AG08395 (cell line): Measurements from ENCODE around the gene SERPINA4.
"Not testable (repeated sequence)": the region's sequence is repeated elsewhere in the genome, so short reads cannot be mapped to it uniquely, and the experiment has no call there.

Experiments used
- DNase-seq: peaks from one replicate; pipeline ENCODE4 v3.0.0; 2012; ENCODE audit warnings: mixed read lengths, low spot score

Gene SERPINA4

DNA sequence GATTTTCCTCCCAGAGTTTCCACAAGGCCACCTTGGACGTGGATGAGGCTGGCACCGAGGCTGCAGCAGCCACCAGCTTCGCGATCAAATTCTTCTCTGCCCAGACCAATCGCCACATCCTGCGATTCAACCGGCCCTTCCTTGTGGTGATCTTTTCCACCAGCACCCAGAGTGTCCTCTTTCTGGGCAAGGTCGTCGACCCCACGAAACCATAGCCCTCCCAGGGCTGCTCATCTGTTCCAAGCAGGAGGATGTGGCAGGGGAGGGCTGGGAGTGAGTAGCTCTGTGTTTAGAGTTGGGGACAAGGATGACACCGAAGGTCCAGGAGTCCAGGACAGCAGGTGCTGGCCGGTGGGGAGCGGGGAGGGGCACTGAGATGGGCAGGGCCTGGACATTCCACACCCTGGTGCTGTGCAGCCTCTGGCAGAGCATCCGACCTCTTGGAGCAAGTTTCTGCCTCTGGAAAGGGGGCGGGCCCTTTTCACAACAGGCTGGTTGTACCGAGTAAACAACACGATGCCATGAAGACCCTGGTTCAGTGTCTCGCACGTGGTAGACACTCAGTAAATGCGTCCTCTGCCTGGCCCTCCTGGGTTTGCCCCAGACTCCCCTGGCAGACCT, 8.2 kb downstream of the SERPINA4 start:
- no peak for DNase-seq

DNA sequence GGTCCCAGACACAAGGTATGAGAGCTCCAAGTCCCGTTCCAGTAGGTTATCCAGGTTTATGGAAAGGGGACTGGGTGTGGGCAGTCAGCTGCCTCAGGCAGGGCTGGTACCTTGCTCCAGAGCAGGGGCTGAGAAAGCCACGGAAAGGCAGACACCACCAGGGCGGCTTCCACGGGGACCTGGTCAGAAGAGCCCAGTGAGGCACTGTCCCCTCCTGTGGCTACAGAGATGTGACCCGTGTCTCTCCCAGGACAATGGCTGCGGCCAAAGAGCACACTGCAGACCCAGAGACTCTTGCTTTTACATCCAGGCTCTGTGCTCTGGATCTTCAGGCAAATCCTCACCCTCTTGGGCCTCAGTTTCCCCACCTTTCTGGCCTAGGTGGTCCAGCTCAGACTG, 8.8 kb downstream of the SERPINA4 start:
- DNase-seq: no peak

DNA sequence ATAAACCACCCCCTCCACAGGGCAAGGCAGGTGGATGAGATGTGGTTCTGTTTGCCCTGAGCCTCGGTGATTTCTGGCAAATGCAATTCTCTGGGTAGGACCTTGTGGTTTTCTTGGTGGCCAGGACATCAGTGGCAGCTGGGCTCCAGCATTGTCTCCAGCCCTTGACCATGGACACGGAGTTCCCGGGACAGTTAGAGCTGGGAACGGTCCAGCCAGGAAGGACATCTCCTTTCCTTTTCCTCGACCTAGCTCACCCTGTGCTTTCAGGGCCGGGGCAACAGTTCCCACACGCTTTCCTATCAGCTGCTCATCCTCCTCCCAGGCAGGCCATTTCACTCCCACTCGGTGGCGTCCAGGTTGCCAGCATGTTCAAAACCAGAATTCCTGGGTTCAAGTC, 9.2 kb downstream of the SERPINA4 start:
- no peak for DNase-seq

DNA sequence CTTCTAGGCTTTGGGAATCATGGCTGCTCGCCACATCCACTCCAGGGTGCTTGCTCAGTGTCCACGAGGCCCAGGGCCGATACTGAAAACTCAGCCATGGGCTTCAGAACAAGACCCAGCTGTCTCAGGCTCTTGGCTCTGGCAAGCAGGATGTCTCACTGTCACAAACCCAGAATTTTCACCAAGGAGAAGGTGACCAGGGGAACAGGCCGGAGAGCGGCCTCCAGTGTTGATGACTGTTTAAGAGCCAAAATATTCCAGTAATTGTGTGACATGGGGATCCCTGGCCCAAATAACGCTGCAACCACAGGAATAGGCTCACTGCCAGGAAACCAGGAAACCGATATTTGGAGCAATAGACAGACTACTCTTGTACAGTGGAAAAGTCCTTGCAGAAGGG, 10.2 kb downstream of the SERPINA4 start:
- DNase-seq: no peak

DNA sequence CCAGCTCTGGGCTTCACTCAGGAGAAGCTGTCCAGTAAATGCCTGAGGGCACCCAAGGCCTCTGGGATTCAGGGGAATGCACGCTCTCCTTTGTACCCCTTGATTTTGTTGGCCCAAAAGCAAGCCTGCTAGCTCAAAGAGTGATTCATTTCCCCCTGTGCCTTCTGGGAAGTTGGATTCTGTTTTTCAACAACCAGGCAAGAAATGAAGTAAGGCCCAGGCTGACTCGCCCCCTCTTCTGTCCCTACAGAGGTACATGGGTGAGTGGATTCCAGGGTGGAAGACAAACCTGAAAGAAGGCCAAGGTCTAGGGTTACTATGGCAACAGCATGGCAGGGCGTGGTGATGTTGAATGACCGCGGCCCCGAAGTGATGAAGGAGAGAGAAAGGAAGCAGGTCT, 10.7 kb downstream of the SERPINA4 start:
- DNase-seq: peak; percentile 31

DNA sequence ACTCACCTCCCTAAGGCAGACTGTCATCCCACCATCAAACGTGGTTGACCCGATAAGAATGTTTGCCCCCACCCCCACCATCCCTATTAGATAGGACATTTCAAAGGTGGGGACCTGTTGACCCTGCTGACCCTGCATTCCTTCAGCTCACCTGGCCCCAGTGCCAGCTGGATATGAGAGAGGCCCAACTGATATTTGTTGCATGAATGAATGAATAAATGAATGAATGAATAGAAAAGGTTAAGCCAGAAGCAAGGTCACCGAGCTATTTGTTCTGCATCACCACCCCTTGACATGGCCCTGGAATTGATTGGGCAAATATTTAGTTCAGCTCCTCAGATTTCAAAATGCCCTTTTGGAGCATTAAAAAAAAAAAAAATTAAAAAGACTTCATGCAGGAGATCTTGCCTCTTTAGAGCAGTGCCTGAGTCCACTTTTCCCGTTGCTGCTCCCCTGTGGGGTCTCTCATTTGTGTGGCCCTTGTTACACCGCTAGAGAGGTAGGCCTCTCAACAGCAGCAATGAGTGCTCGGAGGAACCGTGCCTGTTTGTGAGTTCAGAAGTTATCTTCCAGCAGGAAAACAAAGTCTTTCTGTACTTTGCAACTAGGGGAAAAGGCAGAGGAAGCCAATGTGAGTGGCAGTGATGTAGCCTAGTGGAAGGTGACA, 11.5 kb downstream of the SERPINA4 start:
- DNase-seq: no peak

DNA sequence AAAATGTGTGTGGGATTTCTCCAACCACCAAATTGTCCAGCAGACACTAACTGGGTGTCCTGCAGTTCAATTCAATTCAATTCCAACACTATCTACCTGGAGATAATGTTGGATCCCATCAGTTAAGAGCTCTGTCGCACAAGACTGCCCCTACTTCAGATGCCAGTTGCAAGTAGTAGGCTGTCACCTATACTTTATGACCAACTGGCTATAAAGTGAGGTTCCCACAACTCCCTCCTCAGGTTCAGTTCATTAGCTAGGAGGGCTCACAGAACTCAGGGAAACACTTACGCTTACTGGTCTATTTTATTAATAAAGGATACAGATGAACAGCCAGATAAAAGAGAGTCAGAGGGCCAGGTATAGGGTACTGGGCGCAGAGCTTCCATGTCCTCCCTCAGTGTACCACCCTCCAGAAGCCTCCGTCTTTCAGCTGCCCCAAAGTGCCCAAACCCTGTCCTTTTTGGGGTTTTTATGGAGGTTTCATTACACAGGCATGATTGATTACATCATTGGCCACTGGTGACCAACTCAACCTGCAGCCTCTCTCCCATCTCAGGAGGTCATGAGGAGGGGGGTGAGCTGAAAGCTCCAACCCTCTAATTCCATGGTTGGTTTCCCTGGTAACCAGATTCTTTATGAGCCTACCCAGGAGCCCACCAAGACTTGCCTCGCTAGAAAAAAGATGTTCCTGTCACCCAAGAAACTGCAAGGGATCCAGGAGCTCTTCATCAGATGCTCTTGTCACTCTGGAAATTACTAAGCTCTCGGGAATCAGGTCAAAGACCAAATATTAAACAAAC, 12.4 kb downstream of the SERPINA4 start:
- no peak for DNase-seq

DNA sequence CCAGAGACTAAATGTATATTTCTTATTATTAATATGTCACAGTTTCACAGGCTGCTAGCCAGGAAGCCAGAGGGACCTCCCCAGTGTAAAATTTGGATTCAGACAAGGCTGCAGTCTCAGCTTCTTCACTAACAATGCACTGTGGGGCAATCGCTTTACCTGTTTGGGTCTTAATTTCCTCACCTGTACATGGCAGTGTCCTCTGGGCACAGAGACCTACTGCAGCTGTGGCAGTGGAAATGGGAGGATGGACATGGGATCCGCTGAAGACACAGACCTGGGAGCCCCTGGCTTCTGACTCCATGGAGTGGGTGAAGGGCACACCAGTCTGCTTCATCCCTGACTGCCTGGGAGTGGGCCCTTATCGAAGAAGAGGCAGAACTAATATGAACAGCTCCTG, 13.1 kb downstream of the SERPINA4 start:
- no peak for DNase-seq

DNA sequence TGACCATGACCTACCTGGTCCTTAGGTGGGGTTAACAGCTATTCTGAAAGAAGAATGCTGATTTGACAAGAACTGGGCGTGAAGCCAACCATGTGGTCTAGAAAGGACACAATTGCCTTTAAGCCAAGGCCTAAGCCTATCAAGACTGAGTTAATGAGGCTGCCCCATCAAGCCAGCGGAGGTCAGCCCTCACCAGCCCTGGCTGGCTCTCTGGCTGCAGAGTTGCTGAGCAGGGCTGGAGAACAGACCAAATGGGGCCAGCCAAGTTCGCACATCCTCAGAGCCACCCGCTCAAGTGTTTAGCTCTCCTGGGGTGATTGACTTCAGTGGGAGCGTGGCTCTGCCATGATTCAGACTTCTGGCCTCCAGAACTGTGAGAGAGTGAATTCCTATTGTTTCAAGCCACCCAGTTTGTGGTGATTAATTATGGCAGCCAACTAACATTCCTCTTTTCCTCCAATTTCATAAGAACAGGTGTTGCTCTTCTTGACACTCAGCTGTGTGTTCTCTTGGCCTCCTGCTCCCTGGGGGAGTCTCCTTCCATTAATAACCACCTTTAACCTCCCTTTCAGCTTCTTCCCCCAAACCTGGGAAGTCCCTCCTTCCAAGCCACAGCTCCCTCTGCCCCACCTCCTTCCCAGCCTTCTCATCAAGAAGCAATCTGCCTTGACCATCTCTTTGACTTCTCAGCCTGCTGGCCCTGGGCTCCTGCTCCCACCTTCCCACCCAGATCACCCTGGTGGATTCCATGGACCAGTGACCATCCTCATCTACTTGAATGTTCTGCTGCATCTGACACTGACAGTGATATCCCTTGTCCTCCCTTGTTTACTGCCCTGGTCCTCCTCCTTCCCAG, 14.7 kb downstream of the SERPINA4 start:
- DNase-seq: peak; percentile 18

DNA sequence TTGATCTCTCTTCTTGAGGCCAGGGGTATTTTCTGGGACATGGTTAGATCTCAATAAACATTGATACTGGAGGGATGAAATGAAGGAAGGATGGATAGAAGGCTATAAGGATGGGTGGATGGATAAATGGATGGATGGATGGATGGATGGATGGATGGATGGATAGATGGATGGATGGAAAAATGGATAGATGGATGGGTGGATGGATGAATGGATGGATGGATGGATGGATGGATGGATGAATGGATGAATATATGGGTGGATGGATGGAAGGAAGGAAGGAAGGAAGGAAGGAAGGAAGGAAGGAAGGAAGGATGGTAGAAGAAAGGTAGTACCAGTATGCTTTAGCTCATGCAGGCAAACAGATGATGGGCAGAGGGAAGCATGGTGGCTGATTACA, 16.2 kb downstream of the SERPINA4 start:
- not testable (repeated sequence) for DNase-seq

DNA sequence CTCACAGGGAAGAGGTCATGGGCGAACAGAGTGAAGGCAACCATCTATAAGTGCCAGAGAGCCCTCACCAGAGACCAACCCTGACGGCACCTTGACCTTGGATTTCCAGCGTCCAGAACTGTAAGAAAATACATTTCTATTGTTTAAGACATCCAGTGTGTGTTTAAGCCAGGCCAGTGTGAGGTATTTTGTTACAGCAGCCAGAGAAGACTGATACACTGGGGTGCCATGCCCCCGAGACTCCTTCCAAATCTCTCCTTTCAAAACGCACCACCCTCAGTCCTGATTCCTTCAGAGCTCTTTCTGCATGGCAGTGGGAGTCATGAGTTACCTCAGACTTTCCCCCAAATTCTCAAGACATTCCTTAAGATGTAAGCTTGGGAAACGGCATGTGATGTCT, 17.5 kb downstream of the SERPINA4 start:
- no peak for DNase-seq

DNA sequence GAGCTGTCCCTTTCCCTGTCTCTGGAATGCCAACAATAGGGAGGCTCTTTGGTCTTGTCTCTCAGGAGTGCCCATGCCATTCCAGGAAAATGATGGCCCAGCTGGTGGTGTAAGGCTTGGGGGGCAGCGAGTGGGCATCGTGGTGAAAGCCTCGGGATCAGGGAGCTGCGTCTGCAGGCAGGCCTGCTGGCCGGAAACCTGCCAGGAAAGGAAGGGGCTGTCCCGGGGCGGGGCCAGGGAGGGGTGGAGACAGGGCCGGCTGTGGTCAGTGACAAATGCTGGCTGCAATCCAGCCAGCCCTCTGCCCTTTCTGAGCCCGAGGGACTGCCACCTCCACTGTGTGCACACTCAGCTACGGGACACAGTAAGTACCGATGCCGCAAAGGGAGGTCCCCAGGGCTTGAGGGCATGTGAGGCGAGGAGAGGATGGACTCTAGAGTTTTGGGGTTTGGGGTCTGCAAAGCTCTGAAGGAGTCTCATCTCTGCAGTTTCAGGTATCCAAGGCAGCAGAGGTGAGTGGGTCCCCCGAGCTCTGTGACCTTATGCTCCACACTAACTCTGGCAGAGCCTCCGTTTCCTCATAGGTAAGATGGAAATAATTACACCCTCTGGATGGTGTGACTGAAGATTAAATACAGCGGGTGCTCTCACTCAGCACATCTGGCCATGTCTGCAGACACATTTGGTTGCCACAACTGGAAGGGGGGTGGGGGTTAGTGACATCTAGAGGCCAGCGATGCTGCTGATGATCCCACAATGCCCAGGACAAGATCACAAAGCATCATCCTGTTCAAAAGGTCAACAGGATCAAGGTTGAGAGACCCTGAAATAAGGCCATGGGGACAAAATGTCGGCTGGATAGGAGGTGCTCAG, 20.1 kb downstream of the SERPINA4 start, which contains the start of gene SERPINA5:
Gene SERPINA5 (plus strand): TSS at position 300 of the 873 bp plus-strand sequence. CDS start 5,937 bp downstream, outside the sequence.
- peak; percentile 53 for DNase-seq

DNA sequence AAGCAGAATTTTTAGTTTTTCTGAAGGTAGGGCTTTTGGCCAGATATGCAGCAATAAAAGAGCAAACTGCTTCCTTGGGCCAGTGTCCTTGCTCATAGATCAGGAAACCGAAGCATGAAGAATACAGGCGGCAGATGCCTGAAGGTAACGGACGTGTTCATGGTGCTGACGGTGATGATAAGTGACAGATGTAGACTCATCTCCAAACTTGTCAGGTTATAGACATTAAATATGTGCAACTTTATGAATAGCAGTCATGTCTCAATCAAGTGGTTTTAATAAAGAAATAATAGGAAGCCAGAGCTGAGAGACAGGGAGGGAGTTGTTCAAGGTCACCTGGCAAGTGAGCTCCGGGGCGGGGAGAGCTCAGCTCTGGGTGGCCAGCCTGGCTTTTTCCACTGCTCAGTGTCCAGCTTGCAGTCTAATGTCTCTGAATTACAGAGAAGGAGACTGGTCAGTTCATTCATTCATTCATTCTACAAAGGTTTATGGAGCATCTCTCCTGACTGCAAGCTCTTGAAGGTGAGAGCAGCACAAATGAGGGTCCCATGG, 21.0 kb downstream of the SERPINA4 start:
- DNase-seq: no peak

DNA sequence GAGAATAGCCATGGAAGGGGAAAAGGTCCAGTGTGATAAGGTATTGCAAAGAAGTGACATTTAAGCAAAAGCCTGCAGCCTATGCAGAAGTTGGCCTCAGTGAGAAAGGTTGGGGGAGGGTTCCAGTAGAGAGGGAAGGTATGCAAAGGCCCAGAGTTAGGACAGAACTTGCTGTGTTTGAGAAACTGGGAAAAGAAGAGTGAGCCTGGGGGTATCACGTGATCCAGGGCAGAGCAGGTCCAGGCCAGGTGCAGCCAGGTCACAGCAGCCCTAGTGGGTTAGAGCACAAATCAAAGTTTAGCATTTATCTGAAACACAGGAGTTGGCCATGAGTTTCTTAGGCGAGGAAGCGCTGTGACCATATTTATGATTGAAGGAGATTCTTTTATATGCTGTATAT, 21.6 kb downstream of the SERPINA4 start:
- no peak for DNase-seq

DNA sequence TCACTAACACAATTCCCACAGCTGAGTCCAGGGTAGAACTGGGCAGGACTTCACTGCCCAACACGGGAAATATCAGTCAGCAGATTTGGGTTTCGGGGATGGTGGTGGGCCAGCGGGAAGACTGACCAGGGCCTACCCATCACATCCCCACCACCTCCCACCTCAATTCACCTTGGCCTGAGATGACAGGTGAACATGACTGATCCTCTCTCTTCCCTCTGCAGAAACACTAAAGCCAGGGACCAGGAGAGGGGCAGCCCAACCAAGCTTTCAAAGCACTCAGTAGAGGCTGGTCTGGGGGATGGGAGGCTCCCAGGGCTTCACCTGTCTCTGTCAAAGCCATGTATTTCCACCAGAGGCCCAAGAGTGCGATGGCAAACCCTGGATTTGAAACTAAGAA, 22.3 kb downstream of the SERPINA4 start:
- DNase-seq: no peak

DNA sequence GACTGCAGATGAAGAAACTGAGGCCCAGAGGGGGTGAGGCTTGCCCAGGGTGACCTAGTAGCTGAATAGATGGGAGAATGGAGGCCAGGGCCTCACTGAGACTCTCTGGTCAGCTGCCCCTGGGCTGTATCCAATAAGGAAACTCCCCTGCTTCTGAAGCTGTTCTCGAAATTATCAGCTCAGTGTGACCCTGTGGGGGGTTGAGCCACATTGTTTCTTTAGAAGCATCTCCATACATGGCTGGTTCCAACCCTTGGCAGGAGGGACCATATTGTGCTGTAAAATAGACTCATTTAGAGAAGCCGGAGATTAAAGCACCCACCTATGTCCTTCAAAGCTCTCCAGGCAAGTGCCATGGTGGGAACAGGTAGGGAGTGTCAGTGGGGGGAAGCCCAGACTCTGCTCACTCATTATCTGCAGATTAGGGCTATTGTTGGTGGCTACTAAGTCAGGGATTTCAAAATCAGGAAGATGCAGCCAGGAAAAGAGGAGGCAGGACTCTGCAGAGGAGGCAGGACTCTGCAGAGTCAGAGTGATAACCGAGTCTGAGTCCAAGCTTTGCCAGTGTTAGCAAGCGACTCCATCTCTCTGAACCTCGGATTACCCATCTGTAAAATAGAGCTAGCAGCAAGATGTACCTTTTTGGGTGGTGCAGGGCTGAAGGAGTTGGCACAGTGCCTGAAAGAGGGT, 23.5 kb downstream of the SERPINA4 start:
- DNase-seq: no peak

DNA sequence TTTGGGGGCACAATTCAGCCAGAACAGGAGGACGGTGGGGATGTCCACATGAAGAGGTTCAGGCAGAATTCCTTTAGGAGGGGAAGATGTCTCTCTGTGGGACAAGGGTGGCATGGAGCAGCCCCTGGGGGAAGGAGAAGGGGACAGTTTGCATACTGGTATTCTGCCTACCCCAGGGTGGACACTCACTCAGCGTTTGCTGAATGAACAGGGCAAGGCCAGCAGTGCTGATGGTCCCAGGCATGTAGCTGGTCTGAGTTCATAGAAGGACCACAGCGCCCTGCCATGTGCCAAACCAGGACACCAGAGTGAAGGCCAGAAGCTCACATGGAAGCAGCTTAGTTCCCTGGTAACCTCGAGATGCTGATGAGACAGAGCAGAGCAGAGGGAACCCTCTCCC, 25.4 kb downstream of the SERPINA4 start:
- DNase-seq: no peak

DNA sequence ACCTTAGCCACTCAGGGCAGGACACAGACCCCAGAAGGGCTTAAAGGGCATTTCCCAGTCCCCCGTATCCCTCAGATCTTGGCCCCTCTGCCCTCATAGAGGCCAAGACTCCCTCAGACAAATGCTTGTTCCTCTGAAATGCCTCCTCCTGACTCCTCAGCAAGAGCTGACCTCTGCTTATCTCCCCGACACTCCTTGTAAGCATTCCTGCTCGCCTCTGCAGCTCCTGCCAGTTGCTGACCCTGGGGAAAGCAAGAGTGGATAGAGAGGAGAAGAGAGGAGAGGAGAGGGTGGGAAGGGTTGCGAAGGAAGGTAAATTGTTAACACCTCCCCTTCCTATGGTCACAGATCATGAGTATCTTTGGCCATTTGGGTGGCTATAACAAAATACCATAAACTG, 27.1 kb downstream of the SERPINA4 start:
- DNase-seq: no peak

DNA sequence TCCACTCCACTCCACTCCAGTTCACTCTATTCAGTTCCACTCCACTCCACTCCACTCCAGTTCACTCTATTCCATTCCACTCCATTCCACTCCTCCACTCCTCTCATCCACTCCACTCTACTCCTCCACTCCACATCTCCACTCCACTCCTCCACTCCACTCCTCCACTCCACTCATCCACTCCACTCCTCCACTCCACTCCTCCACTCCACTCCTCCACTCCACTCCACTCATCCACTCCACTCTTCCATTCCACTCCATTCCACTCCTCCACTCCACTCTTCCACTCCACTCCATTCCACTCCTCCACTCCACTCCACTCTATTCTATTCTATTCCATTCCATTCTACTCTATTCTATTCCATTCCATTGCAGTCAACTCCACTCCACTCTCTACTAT, 29.8 kb downstream of the SERPINA4 start:
- no peak for DNase-seq

DNA sequence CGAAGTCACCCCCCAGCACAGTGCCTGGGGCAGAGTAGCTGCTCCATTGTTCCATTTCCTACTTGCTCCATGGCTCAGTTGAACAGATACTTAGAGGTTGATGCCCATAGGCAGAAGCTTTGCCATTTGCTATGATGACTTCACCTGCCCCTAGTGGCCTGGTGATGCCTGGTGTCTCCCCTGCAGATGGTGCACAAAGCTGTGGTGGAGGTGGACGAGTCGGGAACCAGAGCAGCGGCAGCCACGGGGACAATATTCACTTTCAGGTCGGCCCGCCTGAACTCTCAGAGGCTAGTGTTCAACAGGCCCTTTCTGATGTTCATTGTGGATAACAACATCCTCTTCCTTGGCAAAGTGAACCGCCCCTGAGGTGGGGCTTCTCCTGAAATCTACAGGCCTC, 30.6 kb downstream of the SERPINA4 start:
- DNase-seq: no peak
